ENCODE measurements around the gene CDKN1A. TPM values are rescaled to one million over a fixed set of nuclear protein-coding genes. Genes with fewer than 3 reads are reported as not detected.

The CDKN1A gene
- total RNA-seq, 2 donors from 2014 or later, result 180 to 255 TPM

GRCh38 chr6:36662380-36662779 is 16.1 kb upstream of the CDKN1A start:
- DNase-seq (no peak), ATAC-seq (no peak)
- Mint-ChIP-seq H3K27ac (no peak overlapping the region), H3K27me3 (peaks cover 36% of the 10 kb centered on the region), H3K4me1 (peaks cover 5% of the 10 kb centered on the region), H3K4me3 (no peak overlapping the region), H3K36me3 (ENCODE audit: low read depth) (peaks cover 8% of the 10 kb centered on the region)
- no peaks in the 10 kb centered on the region for H3K9me3 ChIP-seq (ENCODE audit: control insufficient read depth, low read length, poor library complexity, severe bottlenecking)

- no peak overlapping the region for H3K27ac Mint-ChIP-seq
- peaks cover 5% of the 10 kb centered on the region for H3K4me1 Mint-ChIP-seq
- ATAC-seq (peak; percentile 21), DNase-seq (no peak)
- H3K27me3 Mint-ChIP-seq, result peaks cover 33% of the 10 kb centered on the region
- H3K9me3 ChIP-seq (ENCODE audit: control insufficient read depth, low read length, poor library complexity, severe bottlenecking), result no peaks in the 10 kb centered on the region
- H3K36me3 Mint-ChIP-seq (ENCODE audit: low read depth), result peaks cover 8% of the 10 kb centered on the region
- no peak overlapping the region for H3K4me3 Mint-ChIP-seq
These were observed 15.7 kb upstream of the CDKN1A start for GRCh38 chr6:36662827-36663256.

- ATAC-seq (no peak), DNase-seq (no peak)
- peaks cover 8% of the 10 kb centered on the region for H3K36me3 Mint-ChIP-seq (ENCODE audit: low read depth)
- peaks cover 29% of the 10 kb centered on the region for H3K27me3 Mint-ChIP-seq
- no peak overlapping the region for H3K4me3 Mint-ChIP-seq
- peaks cover 5% of the 10 kb centered on the region for H3K4me1 Mint-ChIP-seq
- H3K27ac Mint-ChIP-seq, result no peak overlapping the region
- H3K9me3 ChIP-seq (ENCODE audit: control insufficient read depth, low read length, poor library complexity, severe bottlenecking), result no peaks in the 10 kb centered on the region
These were observed 14.7 kb upstream of the CDKN1A start for GRCh38 chr6:36663504-36664446.

- DNase-seq (no peak), ATAC-seq (no peak)
- no peaks in the 10 kb centered on the region for H3K9me3 ChIP-seq (ENCODE audit: control insufficient read depth, low read length, poor library complexity, severe bottlenecking)
- Mint-ChIP-seq H3K36me3 (ENCODE audit: low read depth) (peaks cover 4% of the 10 kb centered on the region), H3K27ac (no peak overlapping the region), H3K27me3 (peaks cover 16% of the 10 kb centered on the region), H3K4me3 (no peak overlapping the region), H3K4me1 (peaks cover 5% of the 10 kb centered on the region)
These were observed 13.3 kb upstream of the CDKN1A start for GRCh38 chr6:36665180-36665579.

GRCh38 chr6:36666287-36666686 is 12.2 kb upstream of the CDKN1A start:
- Mint-ChIP-seq H3K4me3 (no peak overlapping the region), H3K27ac (no peak overlapping the region), H3K27me3 (peaks cover 12% of the 10 kb centered on the region), H3K4me1 (peaks cover 5% of the 10 kb centered on the region), H3K36me3 (ENCODE audit: low read depth) (peaks cover 4% of the 10 kb centered on the region)
- no peak for DNase-seq
- ATAC-seq, result no peak
- no peaks in the 10 kb centered on the region for H3K9me3 ChIP-seq (ENCODE audit: control insufficient read depth, low read length, poor library complexity, severe bottlenecking)

GRCh38 chr6:36666826-36667591 is 11.5 kb upstream of the CDKN1A start:
- ATAC-seq, result no peak
- DNase-seq, result no peak
- Mint-ChIP-seq H3K27ac (no peak overlapping the region), H3K27me3 (peaks cover 12% of the 10 kb centered on the region), H3K36me3 (ENCODE audit: low read depth) (peaks cover 4% of the 10 kb centered on the region), H3K4me1 (peaks cover 5% of the 10 kb centered on the region), H3K4me3 (no peak overlapping the region)
- no peaks in the 10 kb centered on the region for H3K9me3 ChIP-seq (ENCODE audit: control insufficient read depth, low read length, poor library complexity, severe bottlenecking)

- H3K4me1 Mint-ChIP-seq, result no peaks in the 10 kb centered on the region
- DNase-seq (no peak), ATAC-seq (no peak)
- peaks cover under 1% of the 10 kb centered on the region for H3K27me3 Mint-ChIP-seq
- peaks cover 2% of the 10 kb centered on the region for H3K36me3 Mint-ChIP-seq (ENCODE audit: low read depth)
- H3K27ac Mint-ChIP-seq, result no peak overlapping the region
- no peak overlapping the region for H3K4me3 Mint-ChIP-seq
- H3K9me3 ChIP-seq (ENCODE audit: control insufficient read depth, low read length, poor library complexity, severe bottlenecking), result no peaks in the 10 kb centered on the region
These were observed 9.9 kb upstream of the CDKN1A start for GRCh38 chr6:36668591-36668990.

GRCh38 chr6:36669002-36669401 is 9.5 kb upstream of the CDKN1A start:
- ATAC-seq (no peak), DNase-seq (no peak)
- no peaks in the 10 kb centered on the region for H3K4me1 Mint-ChIP-seq
- no peaks in the 10 kb centered on the region for H3K9me3 ChIP-seq (ENCODE audit: control insufficient read depth, low read length, poor library complexity, severe bottlenecking)
- H3K36me3 Mint-ChIP-seq (ENCODE audit: low read depth), result peaks cover 2% of the 10 kb centered on the region
- no peaks in the 10 kb centered on the region for H3K27me3 Mint-ChIP-seq
- H3K27ac Mint-ChIP-seq, result no peak overlapping the region
- H3K4me3 Mint-ChIP-seq, result no peak overlapping the region

GRCh38 chr6:36670271-36670670 is 8.2 kb upstream of the CDKN1A start:
- Mint-ChIP-seq H3K36me3 (ENCODE audit: low read depth) (peaks cover 2% of the 10 kb centered on the region), H3K4me1 (no peaks in the 10 kb centered on the region), H3K4me3 (no peak overlapping the region), H3K27me3 (no peaks in the 10 kb centered on the region), H3K27ac (no peak overlapping the region)
- no peaks in the 10 kb centered on the region for H3K9me3 ChIP-seq (ENCODE audit: control insufficient read depth, low read length, poor library complexity, severe bottlenecking)
- DNase-seq (no peak), ATAC-seq (no peak)

GRCh38 chr6:36671687-36672375 is 6.7 kb upstream of the CDKN1A start:
- H3K9me3 ChIP-seq (ENCODE audit: control insufficient read depth, low read length, poor library complexity, severe bottlenecking), result no peaks in the 10 kb centered on the region
- ATAC-seq, result no peak
- Mint-ChIP-seq H3K4me3 (no peak overlapping the region), H3K4me1 (peaks cover 4% of the 10 kb centered on the region), H3K36me3 (ENCODE audit: low read depth) (peaks cover 2% of the 10 kb centered on the region), H3K27ac (no peak overlapping the region), H3K27me3 (no peaks in the 10 kb centered on the region)
- no peak for DNase-seq

- Mint-ChIP-seq H3K27me3 (no peaks in the 10 kb centered on the region), H3K36me3 (ENCODE audit: low read depth) (peaks cover 2% of the 10 kb centered on the region)
- DNase-seq, result no peak
These were observed 4.6 kb upstream of the CDKN1A start for GRCh38 chr6:36673882-36674281.

GRCh38 chr6:36674942-36675341 is 3.6 kb upstream of the CDKN1A start:
- ATAC-seq, result no peak
- H3K9me3 ChIP-seq (ENCODE audit: control insufficient read depth, low read length, poor library complexity, severe bottlenecking), result no peaks in the 10 kb centered on the region
- Mint-ChIP-seq H3K36me3 (ENCODE audit: low read depth) (peaks cover 2% of the 10 kb centered on the region), H3K27ac (no peak overlapping the region), H3K4me1 (peaks cover 14% of the 10 kb centered on the region), H3K4me3 (no peak overlapping the region), H3K27me3 (no peaks in the 10 kb centered on the region)
- no peak for DNase-seq

More at GRCh38 chr6:36673882-36674281, 4.6 kb upstream of the CDKN1A start:
- Mint-ChIP-seq H3K4me1 (peaks cover 12% of the 10 kb centered on the region), H3K27ac (no peak overlapping the region), H3K4me3 (no peak overlapping the region)
- ATAC-seq, result no peak
- no peaks in the 10 kb centered on the region for H3K9me3 ChIP-seq (ENCODE audit: control insufficient read depth, low read length, poor library complexity, severe bottlenecking)

All from T-helper 17 cell (primary cell).